DOHH2 (cell line): ENCODE data around the gene PCDH15.

ENCODE experiments used
- EZH2phosphoT487 ChIP-seq: fragments of 200-600 bp; sonication (generic); IDR thresholded peaks from 2 replicates; pipeline ENCODE4 v1.6.1; 2017; ENCODE audit warnings: borderline replicate concordance, mild to moderate bottlenecking, antibody characterized with exemption, low read length, moderate library complexity, mixed read lengths
- TF ChIP-seq, protein P1 (sequence below): fragments of 200-600 bp; sonication (generic); IDR thresholded peaks from one replicate; pipeline ENCODE4 v1.5.1; 2014; ENCODE audit warnings: antibody characterized with exemption, mild to moderate bottlenecking, low read depth, low read length; ENCODE audit not compliant: poor library complexity, severe bottlenecking

DNA sequence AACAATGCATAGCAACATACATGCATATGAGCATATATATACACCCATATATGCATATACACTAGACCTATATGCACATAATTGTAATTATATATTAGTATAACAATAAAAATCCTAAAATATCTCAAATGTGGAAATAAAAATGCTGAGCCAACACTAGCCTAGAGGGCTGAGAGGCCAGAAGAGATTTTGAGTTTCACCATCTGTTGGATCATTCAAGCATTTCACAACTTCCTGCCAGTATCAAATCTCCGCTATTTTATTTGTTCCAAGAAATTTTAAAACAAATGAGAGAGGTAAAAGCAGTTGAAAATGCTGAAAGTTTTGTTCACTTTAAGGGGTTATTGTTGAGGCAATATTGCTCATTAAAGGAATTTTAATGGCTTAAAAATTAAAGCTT lies 187.0 kb downstream of the PCDH15 start:
- TF ChIP-seq, protein P1, sequence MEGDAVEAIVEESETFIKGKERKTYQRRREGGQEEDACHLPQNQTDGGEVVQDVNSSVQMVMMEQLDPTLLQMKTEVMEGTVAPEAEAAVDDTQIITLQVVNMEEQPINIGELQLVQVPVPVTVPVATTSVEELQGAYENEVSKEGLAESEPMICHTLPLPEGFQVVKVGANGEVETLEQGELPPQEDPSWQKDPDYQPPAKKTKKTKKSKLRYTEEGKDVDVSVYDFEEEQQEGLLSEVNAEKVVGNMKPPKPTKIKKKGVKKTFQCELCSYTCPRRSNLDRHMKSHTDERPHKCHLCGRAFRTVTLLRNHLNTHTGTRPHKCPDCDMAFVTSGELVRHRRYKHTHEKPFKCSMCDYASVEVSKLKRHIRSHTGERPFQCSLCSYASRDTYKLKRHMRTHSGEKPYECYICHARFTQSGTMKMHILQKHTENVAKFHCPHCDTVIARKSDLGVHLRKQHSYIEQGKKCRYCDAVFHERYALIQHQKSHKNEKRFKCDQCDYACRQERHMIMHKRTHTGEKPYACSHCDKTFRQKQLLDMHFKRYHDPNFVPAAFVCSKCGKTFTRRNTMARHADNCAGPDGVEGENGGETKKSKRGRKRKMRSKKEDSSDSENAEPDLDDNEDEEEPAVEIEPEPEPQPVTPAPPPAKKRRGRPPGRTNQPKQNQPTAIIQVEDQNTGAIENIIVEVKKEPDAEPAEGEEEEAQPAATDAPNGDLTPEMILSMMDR, result no peak
- no peak for TF ChIP-seq EZH2phosphoT487
